SK-N-SH (cell line): ENCODE data around the gene ATP6V1B1. TPM values are rescaled to one million over a fixed set of nuclear protein-coding genes. Genes with fewer than 3 reads are reported as not detected.

Experiments
- CTCF ChIA-PET: fragments of 300-600, 350-600 bp; formaldehyde crosslinking; extraction: SDS; loops from one replicate; lab custom pipeline; 2021; lab: Yijun Ruan, JAX
- POLR2A ChIA-PET: fragments of 350-600 bp; sonication (Branson Sonifier 250); formaldehyde crosslinking; extraction: SDS; loops from one replicate; lab custom pipeline; 2020; ENCODE audit warnings: antibody characterized with exemption, inconsistent platforms; lab: Yijun Ruan, JAX
- DNase-seq: peaks from one replicate; pipeline ENCODE4 v3.0.0; 2012
- H2AFZ ChIP-seq: fragments of 200-600 bp; sonication (generic); 2 replicates; pipeline ENCODE4 v1.8.1; 2016; ENCODE audit warnings: antibody characterized with exemption, mild to moderate bottlenecking, low read depth
- H3F3A ChIP-seq: fragments of 200-600 bp; sonication (generic); replicated peaks from 2 replicates; pipeline ENCODE3; 2016; ENCODE audit warnings: antibody characterized with exemption, mild to moderate bottlenecking; ENCODE audit not compliant: insufficient read depth
- H3K27ac ChIP-seq, 2 experiments: fragments of 200-500 bp in 1 of 2; fragments of 200-600 bp in 1 of 2; sonication (Bioruptor generic) in 1 of 2; sonication (generic), shearing (Covaris generic) in 1 of 2; 2 replicates each; pipeline versions ENCODE4 v1.5.1 to v1.6.1; 2014 to 2016; ENCODE audit warnings: low read depth in 2 of 2, inconsistent platforms in 1 of 2, low read length in 1 of 2, mild to moderate bottlenecking in 1 of 2, mixed read lengths in 1 of 2
- H3K27me3 ChIP-seq: fragments of 200-600 bp; sonication (generic), shearing (Covaris generic); 2 replicates; pipeline ENCODE4 v1.6.1; 2016; ENCODE audit warnings: mixed run types; ENCODE audit not compliant: insufficient read depth
- H3K36me3 ChIP-seq, 2 experiments: fragments of 200-500 bp in 1 of 2; fragments of 200-600 bp in 1 of 2; sonication (Bioruptor generic) in 1 of 2; sonication (generic) in 1 of 2; replicated peaks in 1 of 2; 2 replicates each; pipeline versions ENCODE3 to v1.5.1; 2014 to 2016; ENCODE audit warnings: low read length in 1 of 2, mild to moderate bottlenecking in 1 of 2; ENCODE audit not compliant: insufficient read depth in 2 of 2, control insufficient read depth in 1 of 2
- H3K4me1 ChIP-seq, 2 experiments: fragments of 200-500 bp in 1 of 2; fragments of 200-600 bp in 1 of 2; sonication (Bioruptor generic) in 1 of 2; sonication (generic), shearing (Covaris generic) in 1 of 2; 2 replicates each; pipeline versions ENCODE4 v1.5.1 to v1.6.1; 2014 to 2016; ENCODE audit warnings: low read depth in 1 of 2, low read length in 1 of 2, mixed run types in 1 of 2; ENCODE audit not compliant: insufficient read depth in 2 of 2, control insufficient read depth in 1 of 2
- H3K4me2 ChIP-seq: fragments of 200-600 bp; sonication (generic), shearing (Covaris generic); 2 replicates; pipeline ENCODE4 v1.6.1; 2017; ENCODE audit warnings: mixed run types
- H3K4me3 ChIP-seq, 2 experiments: fragments of 200-500 bp in 1 of 2; fragments of 200-600 bp in 1 of 2; sonication (Bioruptor generic) in 1 of 2; sonication (generic), shearing (Covaris generic) in 1 of 2; 2 replicates each; pipeline versions ENCODE4 v1.5.1 to v1.8.1; 2014 to 2016; ENCODE audit warnings: low read depth in 2 of 2, inconsistent platforms in 1 of 2, low read length in 1 of 2, mild to moderate bottlenecking in 1 of 2, mixed read lengths in 1 of 2, moderate library complexity in 1 of 2
- H3K79me2 ChIP-seq: fragments of 200-600 bp; sonication (generic); 2 replicates; pipeline ENCODE4 v1.8.1; 2017; ENCODE audit warnings: mild to moderate bottlenecking; ENCODE audit not compliant: insufficient read depth
- H3K9ac ChIP-seq: fragments of 200-600 bp; sonication (generic); 2 replicates; pipeline ENCODE4 v1.6.1; 2017; ENCODE audit warnings: mixed run types
- H3K9me2 ChIP-seq: fragments of 200-600 bp; sonication (generic); 2 replicates; pipeline ENCODE4 v1.6.1; 2017; ENCODE audit warnings: mixed run types
- H3K9me3 ChIP-seq: fragments of 200-600 bp; sonication (generic); 2 replicates; pipeline ENCODE4 v1.6.1; 2017; ENCODE audit warnings: mixed run types, mild to moderate bottlenecking, moderate library complexity
- H4K20me1 ChIP-seq: fragments of 200-600 bp; sonication (generic); 2 replicates; pipeline ENCODE4 v1.6.1; 2017; ENCODE audit warnings: mild to moderate bottlenecking, mixed run types; ENCODE audit not compliant: insufficient read depth
- ELF1 ChIP-seq: IDR thresholded peaks from 2 replicates; pipeline ENCODE4 v1.4.0; 2012
- EP300 ChIP-seq, 2 experiments: IDR thresholded peaks; 2 replicates each; pipeline versions ENCODE4 v1.4.0 to v1.6.1; 2012; ENCODE audit warnings: borderline replicate concordance in 1 of 2, low read depth in 1 of 2, low read length in 1 of 2
- EZH2phosphoT487 ChIP-seq: fragments of 200-600 bp; sonication (generic); IDR thresholded peaks from 2 replicates; pipeline ENCODE4 v1.6.1; 2017; ENCODE audit warnings: low read depth, mixed run types, mild to moderate bottlenecking, antibody characterized with exemption, moderate library complexity, borderline replicate concordance
- FOSL2 ChIP-seq: IDR thresholded peaks from 2 replicates; pipeline ENCODE4 v1.4.0; 2012; ENCODE audit warnings: low read depth, mild to moderate bottlenecking, moderate library complexity, borderline replicate concordance
- FOXJ3 ChIP-seq: sonication (generic); formaldehyde crosslinking; IDR thresholded peaks from 2 replicates; pipeline ENCODE4 v1.5.1; 2020; ENCODE audit warnings: mild to moderate bottlenecking, missing genetic modification reagents
- FOXM1 ChIP-seq: IDR thresholded peaks from 2 replicates; pipeline ENCODE4 v1.4.0; 2012; ENCODE audit warnings: low read depth, mild to moderate bottlenecking
- GABPA ChIP-seq: IDR thresholded peaks from 2 replicates; pipeline ENCODE4 v1.4.0; 2012; ENCODE audit warnings: low read depth, mild to moderate bottlenecking
- JUND ChIP-seq: IDR thresholded peaks from 2 replicates; pipeline ENCODE4 v1.4.0; 2012
- RFX5 ChIP-seq: IDR thresholded peaks from 2 replicates; pipeline ENCODE4 v1.6.1; 2012; ENCODE audit warnings: mild to moderate bottlenecking, improper control_type of control experiment, low read length
- RXRA ChIP-seq: IDR thresholded peaks from 2 replicates; pipeline ENCODE4 v1.4.0; 2012; ENCODE audit warnings: low read depth, mild to moderate bottlenecking, borderline replicate concordance
- TAF1 ChIP-seq: IDR thresholded peaks from 2 replicates; pipeline ENCODE4 v1.6.1; 2012; ENCODE audit warnings: low read depth, mild to moderate bottlenecking, low read length, moderate library complexity, borderline replicate concordance
- TEAD4 ChIP-seq: IDR thresholded peaks from 2 replicates; pipeline ENCODE4 v1.4.0; 2012; ENCODE audit warnings: mild to moderate bottlenecking, borderline replicate concordance; ENCODE audit not compliant: insufficient read depth
- YY1 ChIP-seq: IDR thresholded peaks from 2 replicates; pipeline ENCODE4 v1.4.0; 2012; ENCODE audit warnings: low read depth, mild to moderate bottlenecking
- ZBTB33 ChIP-seq: IDR thresholded peaks from 2 replicates; pipeline ENCODE4 v1.4.0; 2012; ENCODE audit warnings: low read depth, borderline replicate concordance
- WGBS: methylation state at CpG from one replicate; pipeline ENCODE4 v1.1.6; 2017; ENCODE audit warnings: low lambda C conversion rate; 5-methylcytosine and 5-hydroxymethylcytosine counted together
- polyA plus RNA-seq, 3 experiments: library from polyadenylated mRNA; depleted of rRNA; stranded (reverse); fragments of >200 nt; gene quantifications; 2 replicates each; pipeline ENCODE4 v1.2.3, GENCODE V29; 2012
- TF ChIP-seq, protein P1 (sequence below): fragments of 150-350 bp; IDR thresholded peaks from 2 replicates; pipeline ENCODE4 v1.6.1; 2017; ENCODE audit warnings: antibody characterized with exemption, low read length, low read depth, borderline replicate concordance
- TF ChIP-seq, protein P2 (sequence below): fragments of 150-350 bp; IDR thresholded peaks from 2 replicates; pipeline ENCODE4 v1.6.1; 2016; ENCODE audit warnings: mild to moderate bottlenecking, low read depth, low read length
- TF ChIP-seq, protein P3 (sequence below): IDR thresholded peaks from 2 replicates; pipeline ENCODE4 v1.4.0; 2012; ENCODE audit warnings: low read depth, borderline replicate concordance
- TF ChIP-seq, protein P4 (sequence below): IDR thresholded peaks from 2 replicates; pipeline ENCODE4 v1.6.1; 2012; ENCODE audit warnings: mild to moderate bottlenecking, low read depth, low read length, moderate library complexity
- TF ChIP-seq, protein P5 (sequence below): IDR thresholded peaks from 2 replicates; pipeline ENCODE4; 2012

ATP6V1B1 gene
- polyA plus RNA-seq, 1 of the 3 experiments (the other 2 are of a cell fraction), result 4.9 TPM

- TF ChIP-seq EP300 (IDR thresholded peaks at IDR 0.05; ENCODE audit: borderline replicate concordance in 1 of 2, low read depth in 1 of 2, low read length in 1 of 2), result no peak
- no peak for TF ChIP-seq FOXM1
- TF ChIP-seq RFX5, result no peak
- TF ChIP-seq EZH2phosphoT487, result no peak
- no peak for TF ChIP-seq FOSL2
- no peak for TF ChIP-seq TEAD4
- TF ChIP-seq ELF1, result no peak
- TF ChIP-seq RXRA, result no peak
- no peak for TF ChIP-seq GABPA
- TF ChIP-seq, protein P1, sequence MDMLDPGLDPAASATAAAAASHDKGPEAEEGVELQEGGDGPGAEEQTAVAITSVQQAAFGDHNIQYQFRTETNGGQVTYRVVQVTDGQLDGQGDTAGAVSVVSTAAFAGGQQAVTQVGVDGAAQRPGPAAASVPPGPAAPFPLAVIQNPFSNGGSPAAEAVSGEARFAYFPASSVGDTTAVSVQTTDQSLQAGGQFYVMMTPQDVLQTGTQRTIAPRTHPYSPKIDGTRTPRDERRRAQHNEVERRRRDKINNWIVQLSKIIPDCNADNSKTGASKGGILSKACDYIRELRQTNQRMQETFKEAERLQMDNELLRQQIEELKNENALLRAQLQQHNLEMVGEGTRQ, result no peak
- TF ChIP-seq, protein P2, sequence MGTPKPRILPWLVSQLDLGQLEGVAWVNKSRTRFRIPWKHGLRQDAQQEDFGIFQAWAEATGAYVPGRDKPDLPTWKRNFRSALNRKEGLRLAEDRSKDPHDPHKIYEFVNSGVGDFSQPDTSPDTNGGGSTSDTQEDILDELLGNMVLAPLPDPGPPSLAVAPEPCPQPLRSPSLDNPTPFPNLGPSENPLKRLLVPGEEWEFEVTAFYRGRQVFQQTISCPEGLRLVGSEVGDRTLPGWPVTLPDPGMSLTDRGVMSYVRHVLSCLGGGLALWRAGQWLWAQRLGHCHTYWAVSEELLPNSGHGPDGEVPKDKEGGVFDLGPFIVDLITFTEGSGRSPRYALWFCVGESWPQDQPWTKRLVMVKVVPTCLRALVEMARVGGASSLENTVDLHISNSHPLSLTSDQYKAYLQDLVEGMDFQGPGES, result no peak
- TF ChIP-seq, protein P3, sequence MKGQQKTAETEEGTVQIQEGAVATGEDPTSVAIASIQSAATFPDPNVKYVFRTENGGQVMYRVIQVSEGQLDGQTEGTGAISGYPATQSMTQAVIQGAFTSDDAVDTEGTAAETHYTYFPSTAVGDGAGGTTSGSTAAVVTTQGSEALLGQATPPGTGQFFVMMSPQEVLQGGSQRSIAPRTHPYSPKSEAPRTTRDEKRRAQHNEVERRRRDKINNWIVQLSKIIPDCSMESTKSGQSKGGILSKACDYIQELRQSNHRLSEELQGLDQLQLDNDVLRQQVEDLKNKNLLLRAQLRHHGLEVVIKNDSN, result no peak
- TF ChIP-seq ZBTB33, result no peak
- no peak for TF ChIP-seq YY1
- TF ChIP-seq TAF1, result no peak
- TF ChIP-seq, protein P4, sequence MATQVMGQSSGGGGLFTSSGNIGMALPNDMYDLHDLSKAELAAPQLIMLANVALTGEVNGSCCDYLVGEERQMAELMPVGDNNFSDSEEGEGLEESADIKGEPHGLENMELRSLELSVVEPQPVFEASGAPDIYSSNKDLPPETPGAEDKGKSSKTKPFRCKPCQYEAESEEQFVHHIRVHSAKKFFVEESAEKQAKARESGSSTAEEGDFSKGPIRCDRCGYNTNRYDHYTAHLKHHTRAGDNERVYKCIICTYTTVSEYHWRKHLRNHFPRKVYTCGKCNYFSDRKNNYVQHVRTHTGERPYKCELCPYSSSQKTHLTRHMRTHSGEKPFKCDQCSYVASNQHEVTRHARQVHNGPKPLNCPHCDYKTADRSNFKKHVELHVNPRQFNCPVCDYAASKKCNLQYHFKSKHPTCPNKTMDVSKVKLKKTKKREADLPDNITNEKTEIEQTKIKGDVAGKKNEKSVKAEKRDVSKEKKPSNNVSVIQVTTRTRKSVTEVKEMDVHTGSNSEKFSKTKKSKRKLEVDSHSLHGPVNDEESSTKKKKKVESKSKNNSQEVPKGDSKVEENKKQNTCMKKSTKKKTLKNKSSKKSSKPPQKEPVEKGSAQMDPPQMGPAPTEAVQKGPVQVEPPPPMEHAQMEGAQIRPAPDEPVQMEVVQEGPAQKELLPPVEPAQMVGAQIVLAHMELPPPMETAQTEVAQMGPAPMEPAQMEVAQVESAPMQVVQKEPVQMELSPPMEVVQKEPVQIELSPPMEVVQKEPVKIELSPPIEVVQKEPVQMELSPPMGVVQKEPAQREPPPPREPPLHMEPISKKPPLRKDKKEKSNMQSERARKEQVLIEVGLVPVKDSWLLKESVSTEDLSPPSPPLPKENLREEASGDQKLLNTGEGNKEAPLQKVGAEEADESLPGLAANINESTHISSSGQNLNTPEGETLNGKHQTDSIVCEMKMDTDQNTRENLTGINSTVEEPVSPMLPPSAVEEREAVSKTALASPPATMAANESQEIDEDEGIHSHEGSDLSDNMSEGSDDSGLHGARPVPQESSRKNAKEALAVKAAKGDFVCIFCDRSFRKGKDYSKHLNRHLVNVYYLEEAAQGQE, result no peak
- TF ChIP-seq JUND, result no peak
- no peak for TF ChIP-seq FOXJ3 (CRISPR knock-in tag)
- TF ChIP-seq, protein P5, sequence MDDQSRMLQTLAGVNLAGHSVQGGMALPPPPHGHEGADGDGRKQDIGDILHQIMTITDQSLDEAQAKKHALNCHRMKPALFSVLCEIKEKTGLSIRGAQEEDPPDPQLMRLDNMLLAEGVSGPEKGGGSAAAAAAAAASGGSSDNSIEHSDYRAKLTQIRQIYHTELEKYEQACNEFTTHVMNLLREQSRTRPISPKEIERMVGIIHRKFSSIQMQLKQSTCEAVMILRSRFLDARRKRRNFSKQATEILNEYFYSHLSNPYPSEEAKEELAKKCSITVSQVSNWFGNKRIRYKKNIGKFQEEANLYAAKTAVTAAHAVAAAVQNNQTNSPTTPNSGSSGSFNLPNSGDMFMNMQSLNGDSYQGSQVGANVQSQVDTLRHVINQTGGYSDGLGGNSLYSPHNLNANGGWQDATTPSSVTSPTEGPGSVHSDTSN, result no peak
- H3K4me1 ChIP-seq, result no peaks in the 10 kb centered on the region
- no peak overlapping the region for H3K4me3 ChIP-seq
- WGBS, result 100% methylated on average over 1 of the region's 2 CpGs
- no peak overlapping the region for H2AFZ ChIP-seq
- DNase-seq, result no peak
- POLR2A ChIA-PET, result no interaction called here
- CTCF ChIA-PET, result interaction anchor here (1.2 to 15.2 kb wide), 3 partner anchors 16 to 45 kb away, joined by 3 to 211 read pairs (median 11); no protein-coding TSS in a partner anchor
- no peaks in the 10 kb centered on the region for H3F3A ChIP-seq
- H4K20me1 ChIP-seq, result no peaks in the 10 kb centered on the region
- H3K9me3 ChIP-seq, result no peaks in the 10 kb centered on the region
- no peak overlapping the region for H3K27ac ChIP-seq
- H3K79me2 ChIP-seq, result no peaks in the 10 kb centered on the region
- H3K9ac ChIP-seq, result no peak overlapping the region
- H3K27me3 ChIP-seq, result no peaks in the 10 kb centered on the region
- no peaks in the 10 kb centered on the region for H3K36me3 ChIP-seq
- no peaks in the 10 kb centered on the region for H3K9me2 ChIP-seq
- H3K4me2 ChIP-seq, result no peak overlapping the region
Measured at GRCh38 chr2:70918016-70918415, 17.7 kb upstream of the ATP6V1B1 start.
